TTC549 (cell line): ENCODE results near the gene KCNQ1.

Experiments
- FAIRE-seq: peaks from 2 replicates; lab custom pipeline; 2012; peaks lifted over from hg19 to GRCh38; lab: Jason Lieb, UNC

KCNQ1 gene

GRCh38 chr11:2461253-2461955 is 16.6 kb downstream of the KCNQ1 start:
- FAIRE-seq, result no peak

GRCh38 chr11:2461956-2462542 is 17.2 kb downstream of the KCNQ1 start:
- FAIRE-seq, result no peak

GRCh38 chr11:2462543-2462985 is 17.8 kb downstream of the KCNQ1 start:
- FAIRE-seq, result no peak

GRCh38 chr11:2462986-2463765 is 18.4 kb downstream of the KCNQ1 start:
- no peak for FAIRE-seq

GRCh38 chr11:2463766-2464277 is 19.0 kb downstream of the KCNQ1 start:
- no peak for FAIRE-seq

- no peak for FAIRE-seq
Observed at GRCh38 chr11:2464451-2465165, 19.8 kb downstream of the KCNQ1 start.

GRCh38 chr11:2465202-2466068 is 20.6 kb downstream of the KCNQ1 start:
- no peak for FAIRE-seq

- FAIRE-seq, result no peak
Observed at GRCh38 chr11:2466069-2466801, 21.4 kb downstream of the KCNQ1 start.

GRCh38 chr11:2466869-2467694 is 22.3 kb downstream of the KCNQ1 start:
- no peak for FAIRE-seq

- no peak for FAIRE-seq
Observed at GRCh38 chr11:2467695-2468055, 22.9 kb downstream of the KCNQ1 start.

GRCh38 chr11:2468363-2469235 is 23.8 kb downstream of the KCNQ1 start:
- no peak for FAIRE-seq

- no peak for FAIRE-seq
Observed at GRCh38 chr11:2470495-2470894, 25.7 kb downstream of the KCNQ1 start.

- FAIRE-seq, result no peak
Observed at GRCh38 chr11:2471048-2471803, 26.4 kb downstream of the KCNQ1 start.

GRCh38 chr11:2471804-2472096 is 26.9 kb downstream of the KCNQ1 start:
- no peak for FAIRE-seq

GRCh38 chr11:2472428-2473186 is 27.8 kb downstream of the KCNQ1 start:
- no peak for FAIRE-seq

GRCh38 chr11:2473361-2474058 is 28.7 kb downstream of the KCNQ1 start:
- FAIRE-seq, result no peak
